ENCODE results near the gene GPR21.
A peak's percentile ranks its signal among the peaks of the same experiment; 100 is the strongest.

The GPR21 gene

GRCh38 chr9:123059472-123060220, 26.2 kb downstream of the GPR21 start:
- intact Hi-C loops (cut with DNase I) = no loop called here
- no peak for DNase-seq

DNA sequence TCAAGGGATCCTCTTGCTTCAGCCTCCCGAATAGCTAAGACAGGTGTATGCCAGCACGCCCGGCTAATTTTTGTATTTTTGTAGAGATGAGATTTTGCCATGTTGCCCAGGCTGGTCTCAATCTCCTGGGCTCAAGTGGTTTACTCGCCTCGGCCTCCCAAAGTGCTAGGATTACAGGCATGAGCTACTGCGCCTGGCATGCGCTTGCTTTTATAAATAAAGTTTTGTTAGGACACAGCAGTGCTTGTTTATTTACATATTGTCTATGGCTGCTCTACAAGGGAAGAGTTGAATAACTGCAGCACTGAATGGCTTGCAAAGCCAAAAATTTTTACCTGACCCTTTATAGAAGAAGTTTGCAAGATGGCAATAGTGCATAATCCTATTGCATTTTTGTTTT, 27.7 kb downstream of the GPR21 start:
- DNase-seq = no peak
- intact Hi-C loops (cut with DNase I) = no loop called here

GRCh38 chr9:123062351-123063176, 29.1 kb downstream of the GPR21 start:
- intact Hi-C loops (cut with DNase I) = no loop called here
- peak in 3 of 42 donors; percentile 10 to 42 (median 18) for DNase-seq

DNA sequence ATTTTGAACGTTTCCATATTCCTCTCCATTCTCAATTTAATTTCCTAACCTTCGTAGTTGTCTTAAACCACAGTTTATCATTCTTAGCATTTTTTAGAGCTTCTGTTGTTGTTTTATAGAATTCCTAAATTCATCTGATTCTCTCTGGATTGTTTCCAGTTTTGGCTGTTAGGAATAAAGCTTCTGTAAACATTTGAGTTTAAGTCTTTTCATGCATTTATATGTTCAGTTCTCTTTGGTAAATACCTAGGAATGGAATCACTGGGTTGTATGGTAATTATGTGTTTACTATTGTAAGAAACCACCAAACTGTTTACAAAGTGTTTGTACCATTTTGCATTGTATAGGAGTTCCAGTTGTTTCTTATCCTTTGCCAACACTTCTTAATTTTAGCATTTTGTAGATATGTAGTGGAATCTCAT, 29.7 kb downstream of the GPR21 start:
- intact Hi-C loops (cut with DNase I) = no loop called here
- DNase-seq = no peak

- peak in 16 of 42 donors; percentile 9 to 70 (median 32) for DNase-seq
- intact Hi-C loops (cut with DNase I) = no loop called here
Measured at GRCh38 chr9:123063896-123064295, 30.4 kb downstream of the GPR21 start.

DNA sequence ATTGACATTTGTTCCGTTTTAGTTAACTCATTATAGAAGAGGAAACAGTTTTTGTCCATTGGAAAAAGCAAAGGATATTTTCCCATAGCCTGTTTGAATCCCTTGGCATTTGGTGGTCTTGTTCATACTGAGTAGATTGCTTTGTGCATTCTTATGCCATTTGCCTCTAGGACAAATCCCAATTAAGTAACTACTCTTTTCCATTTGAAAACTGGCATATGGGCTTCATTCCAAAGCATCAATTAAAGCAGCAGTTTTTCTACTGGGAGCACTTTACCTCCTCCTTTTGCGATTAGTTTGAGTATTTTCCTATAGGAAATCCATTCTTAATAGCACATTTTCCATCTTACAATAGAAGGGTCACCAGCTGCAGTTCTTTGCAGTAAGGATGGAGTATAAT, 31.2 kb downstream of the GPR21 start:
- no peak for DNase-seq
- intact Hi-C loops (cut with DNase I) = no loop called here

DNA sequence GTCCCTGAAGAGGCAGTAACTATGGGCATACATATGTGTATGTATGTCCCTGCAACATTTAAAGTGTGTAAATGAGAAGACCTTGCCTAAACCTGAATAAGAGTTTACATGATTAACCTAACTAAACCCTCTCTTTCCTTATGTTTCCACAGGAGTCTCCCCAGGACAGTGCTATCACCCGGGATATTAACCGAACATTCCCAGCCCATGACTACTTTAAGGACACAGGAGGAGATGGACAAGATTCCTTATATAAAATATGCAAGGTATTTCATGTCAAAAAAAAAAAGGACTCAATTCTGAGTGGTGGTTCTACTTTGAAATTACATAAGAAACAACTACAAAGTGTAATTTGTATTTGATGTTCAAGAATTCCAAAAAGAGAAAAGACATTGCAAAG, 31.7 kb downstream of the GPR21 start:
- DNase-seq = no peak

GRCh38 chr9:123067136-123067535, 33.7 kb downstream of the GPR21 start:
- intact Hi-C loops (cut with DNase I) = no loop called here
- DNase-seq = no peak

More for the DNA sequence above, 31.7 kb downstream of the GPR21 start:
- intact Hi-C loops (cut with DNase I) = no loop called here

- no peak for DNase-seq
- intact Hi-C loops (cut with DNase I) = no loop called here
Measured at GRCh38 chr9:123069010-123069481, 35.6 kb downstream of the GPR21 start.

DNA sequence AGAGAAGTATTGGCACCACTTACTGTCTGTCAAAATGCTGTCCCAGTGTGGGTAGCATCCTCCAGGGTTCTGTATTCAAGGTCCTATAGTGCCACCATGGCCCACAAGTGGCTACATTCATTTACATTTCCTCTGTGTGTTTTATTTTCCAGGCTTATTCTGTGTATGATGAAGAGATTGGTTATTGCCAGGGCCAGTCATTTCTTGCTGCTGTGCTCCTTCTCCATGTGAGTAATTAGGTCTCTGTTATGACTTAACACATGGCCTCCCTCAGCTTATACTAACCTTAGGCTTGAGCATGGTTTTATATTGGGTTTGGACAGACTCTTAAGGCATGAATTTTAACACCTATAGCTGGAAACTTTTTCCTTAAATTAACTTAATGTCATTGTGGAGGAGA, 36.7 kb downstream of the GPR21 start:
- intact Hi-C loops (cut with DNase I) = no loop called here
- DNase-seq = no peak

GRCh38 chr9:123072407-123072995, 39.0 kb downstream of the GPR21 start:
- intact Hi-C loops (cut with DNase I) = no loop called here
- peak in 21 of 42 donors; percentile 12 to 77 (median 44) for DNase-seq

DNA sequence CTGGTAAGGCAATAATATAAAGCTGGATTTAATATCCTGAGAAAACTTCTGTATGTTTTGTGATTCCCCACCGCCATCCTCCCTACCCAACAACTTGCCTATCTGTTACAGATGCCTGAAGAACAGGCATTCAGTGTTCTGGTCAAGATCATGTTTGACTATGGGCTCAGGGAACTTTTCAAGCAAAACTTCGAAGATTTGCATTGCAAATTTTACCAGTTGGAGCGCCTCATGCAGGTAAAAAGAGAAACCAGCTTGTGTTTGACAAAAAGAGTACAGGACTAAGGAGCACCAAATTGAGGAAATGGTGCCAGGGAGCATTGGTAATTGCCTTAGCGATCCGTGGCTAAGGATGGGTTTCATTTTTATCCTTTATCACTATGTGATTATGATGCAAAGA, 40.0 kb downstream of the GPR21 start:
- DNase-seq = no peak
- intact Hi-C loops (cut with DNase I) = no loop called here

DNA sequence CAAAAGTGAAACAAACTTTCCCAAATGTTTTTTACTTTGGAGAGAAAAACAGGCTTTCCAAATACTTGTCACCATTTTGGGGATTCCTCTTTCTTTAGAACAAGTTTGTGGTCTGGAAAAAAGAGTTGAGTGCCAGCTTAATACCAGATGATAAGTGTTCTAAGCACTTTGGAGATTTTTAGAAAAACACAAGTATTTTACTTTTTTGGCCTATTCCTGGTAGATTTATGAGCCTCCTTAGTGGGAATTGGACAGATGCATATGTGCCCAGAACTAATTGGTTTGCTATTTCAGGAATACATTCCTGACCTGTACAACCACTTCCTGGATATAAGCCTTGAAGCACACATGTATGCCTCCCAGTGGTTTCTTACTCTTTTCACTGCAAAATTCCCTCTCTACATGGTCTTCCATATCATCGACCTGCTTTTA, 40.5 kb downstream of the GPR21 start:
- intact Hi-C loops (cut with DNase I) = no loop called here
- no peak for DNase-seq

- no peak for DNase-seq
- intact Hi-C loops (cut with DNase I) = no loop called here
Measured at GRCh38 chr9:123074628-123075027, 41.2 kb downstream of the GPR21 start.

DNA sequence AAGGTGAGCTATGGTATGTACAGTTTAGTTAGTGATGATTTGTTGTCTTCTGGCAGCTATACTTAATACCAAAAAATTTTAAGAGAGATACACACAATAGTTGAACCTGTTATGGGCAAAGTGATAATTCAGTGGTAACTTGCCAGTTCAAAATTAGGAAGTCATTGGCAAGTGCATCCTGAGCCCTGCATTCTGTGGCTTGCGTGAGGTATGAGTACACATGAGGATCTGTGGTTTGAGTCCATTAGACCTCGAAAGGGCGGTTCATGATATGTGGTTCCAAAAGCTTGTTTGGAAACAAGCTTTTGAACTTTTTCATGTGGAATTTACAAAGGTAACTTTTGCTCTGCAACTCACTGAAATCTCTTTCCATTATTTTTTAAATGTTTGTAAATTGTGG, 47.0 kb downstream of the GPR21 start:
- intact Hi-C loops (cut with DNase I) = loop anchor here (5.0 kb wide), 1 partner anchor 272 kb away; no protein-coding TSS in a partner anchor
- DNase-seq = no peak

GRCh38 chr9:123081824-123082223, 48.4 kb downstream of the GPR21 start:
- peak in 2 of 42 donors; percentile 27 to 42 for DNase-seq
- intact Hi-C loops (cut with DNase I) = loop anchor here (5.0 kb wide), 1 partner anchor 270 kb away; no protein-coding TSS in a partner anchor

GRCh38 chr9:123083680-123084079, 50.2 kb downstream of the GPR21 start:
- no peak for DNase-seq
- intact Hi-C loops (cut with DNase I) = loop anchor here (5.0 kb wide), 1 partner anchor 269 kb away; no protein-coding TSS in a partner anchor

DNA sequence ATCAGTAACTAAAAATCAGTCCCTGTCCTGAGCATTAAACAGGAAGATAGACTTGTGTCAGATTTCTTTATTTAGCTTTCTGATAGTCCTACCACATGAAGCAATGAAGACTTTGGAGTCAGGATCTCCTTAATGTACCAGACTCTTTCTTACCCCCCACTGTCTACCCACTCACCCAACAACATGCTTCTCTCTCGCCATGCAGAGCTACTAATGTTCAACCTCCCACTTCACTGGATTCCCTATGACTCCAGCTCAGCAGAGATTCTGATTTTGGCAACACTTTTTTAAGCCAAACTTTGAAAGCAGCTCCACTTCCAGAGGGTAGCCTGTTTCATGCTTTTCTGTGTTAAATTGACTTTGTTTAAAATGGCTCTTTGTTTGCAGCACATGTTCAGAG, 50.8 kb downstream of the GPR21 start:
- intact Hi-C loops (cut with DNase I) = loop anchor here (5.0 kb wide), 1 partner anchor 268 kb away; no protein-coding TSS in a partner anchor
- peak in 7 of 42 donors; percentile 26 to 70 (median 45) for DNase-seq

All from head of caudate nucleus (tissue), 42 donors.